K562 (cell line): ENCODE measurements around the gene HOXB7. TPM values are rescaled to one million over a fixed set of nuclear protein-coding genes. Genes with fewer than 3 reads are reported as not detected.

Source experiments
- CBX3 ChIP-seq, 2 experiments: IDR thresholded peaks; 1 replicate in 1 of 2; 2 replicates in 1 of 2; pipeline ENCODE4 v1.6.1; 2012; ENCODE audit warnings: inconsistent platforms in 2 of 2, low read length in 2 of 2, borderline replicate concordance in 1 of 2, control low read depth in 1 of 2
- CBX8 ChIP-seq: fragments of 200-600 bp; sonication (generic); IDR thresholded peaks from 2 replicates; pipeline ENCODE4 v1.6.1; 2012; ENCODE audit warnings: borderline replicate concordance, mixed run types, low read depth, mild to moderate bottlenecking, moderate library complexity, mixed read lengths, low read length, control low read depth, inconsistent platforms; ENCODE audit not compliant: poor library complexity, severe bottlenecking; ENCODE audit errors: extremely low read depth
- CCAR2 ChIP-seq: fragments of 200-400 bp; formaldehyde crosslinking; IDR thresholded peaks from 2 replicates; pipeline ENCODE4 v1.6.1; 2017; ENCODE audit warnings: mild to moderate bottlenecking, low read depth, low read length
- CTBP1 ChIP-seq: fragments of 450-650 bp; IDR thresholded peaks from 2 replicates; pipeline ENCODE4 v1.6.1; 2016; ENCODE audit warnings: borderline replicate concordance
- FOXJ2 ChIP-seq: fragments of 200-800 bp; sonication (Bioruptor generic); IDR thresholded peaks from 2 replicates; pipeline ENCODE4 v1.6.1; 2016; ENCODE audit warnings: missing genetic modification characterization, missing compliant biosample characterization
- HCFC1 ChIP-seq: IDR thresholded peaks from 2 replicates; pipeline ENCODE4 v1.6.1; 2012; ENCODE audit warnings: low read depth, low read length, improper control_type of control experiment
- HMG20B ChIP-seq: fragments of 250-450 bp; sonication (Bioruptor Pico); IDR thresholded peaks from 2 replicates; pipeline ENCODE4 v1.5.0; 2021; ENCODE audit warnings: mild to moderate bottlenecking
- HMGN3 ChIP-seq: IDR thresholded peaks from 2 replicates; pipeline ENCODE4 v1.6.1; 2011; ENCODE audit warnings: borderline replicate concordance, low read depth, mild to moderate bottlenecking, mixed read lengths, low read length; ENCODE audit not compliant: insufficient read length; ENCODE audit errors: extremely low read depth
- KAT7 ChIP-seq: sonication (generic); formaldehyde crosslinking; IDR thresholded peaks from 2 replicates; pipeline ENCODE4 v1.8.0; 2022; ENCODE audit warnings: missing genetic modification reagents, mild to moderate bottlenecking, borderline replicate concordance
- MAFK ChIP-seq: IDR thresholded peaks from 2 replicates; pipeline ENCODE4 v1.6.1; 2011; ENCODE audit warnings: low read length, improper control_type of control experiment
- PATZ1 ChIP-seq: fragments of 250-450 bp; sonication (Bioruptor Pico); IDR thresholded peaks from 2 replicates; pipeline ENCODE4 v1.5.0; 2020; ENCODE audit warnings: mild to moderate bottlenecking, borderline replicate concordance
- PCBP1 ChIP-seq: fragments of 200-400 bp; formaldehyde crosslinking; IDR thresholded peaks from 2 replicates; pipeline ENCODE4 v1.6.1; 2018; ENCODE audit warnings: mild to moderate bottlenecking, low read depth, low read length; ENCODE audit not compliant: poor library complexity, severe bottlenecking
- PHF21A ChIP-seq: fragments of 450-650 bp; IDR thresholded peaks from 2 replicates; pipeline ENCODE4 v1.6.1; 2017; ENCODE audit warnings: low read depth, borderline replicate concordance
- PHF8 ChIP-seq: fragments of 200-600 bp; sonication (generic); IDR thresholded peaks from 2 replicates; pipeline ENCODE4 v1.6.1; 2012; ENCODE audit warnings: mixed run types, mild to moderate bottlenecking, inconsistent platforms, low read length, moderate library complexity, borderline replicate concordance
- PRPF4 ChIP-seq: fragments of 200-400 bp; formaldehyde crosslinking; IDR thresholded peaks from one replicate; pipeline ENCODE4 v1.6.1; 2017; ENCODE audit warnings: low read length, low read depth, mild to moderate bottlenecking; ENCODE audit not compliant: insufficient read depth, poor library complexity, severe bottlenecking
- TCF3 ChIP-seq: sonication (generic); formaldehyde crosslinking; IDR thresholded peaks from 2 replicates; pipeline ENCODE4 v1.4.0; 2020; ENCODE audit warnings: mild to moderate bottlenecking, missing genetic modification reagents
- TOE1 ChIP-seq, 2 experiments: fragments of 450-650 bp in 1 of 2; sonication (generic) in 1 of 2; formaldehyde crosslinking in 1 of 2; IDR thresholded peaks; 2 replicates each; pipeline versions ENCODE4 v1.7.1 to v1.8.0; 2016 to 2022; ENCODE audit warnings: borderline replicate concordance in 2 of 2, mild to moderate bottlenecking in 2 of 2, antibody characterized with exemption in 1 of 2, inconsistent platforms in 1 of 2, low read depth in 1 of 2, missing genetic modification reagents in 1 of 2, moderate library complexity in 1 of 2
- ZEB2 ChIP-seq: fragments of 450-650 bp; IDR thresholded peaks from 2 replicates; pipeline ENCODE4 v1.6.1; 2016
- ZNF121 ChIP-seq: sonication (generic); formaldehyde crosslinking; conservative IDR thresholded peaks from 2 replicates; pipeline ENCODE4 v1.8.0; 2022; ENCODE audit warnings: missing genetic modification reagents
- ZNF316 ChIP-seq: fragments of 450-650 bp; IDR thresholded peaks from 2 replicates; pipeline ENCODE4 v1.6.1; 2016
- ZNF324 ChIP-seq: fragments of 250-450 bp; sonication (Bioruptor Pico); IDR thresholded peaks from 2 replicates; pipeline ENCODE4 v1.4.0; 2020; ENCODE audit warnings: mild to moderate bottlenecking
- ZNF551 ChIP-seq: fragments of 250-450 bp; sonication (Bioruptor Pico); IDR thresholded peaks from 2 replicates; pipeline ENCODE4 v1.5.0; 2021; ENCODE audit warnings: mild to moderate bottlenecking, moderate library complexity
- ZNF583 ChIP-seq: fragments of 250-450 bp; sonication (Bioruptor Pico); IDR thresholded peaks from 2 replicates; pipeline ENCODE4 v1.4.0; 2020
- polyA plus RNA-seq, 8 experiments: library from polyadenylated mRNA; depleted of rRNA in 4 of 8; stranded (reverse) in 5 of 8; unstranded in 3 of 8; fragments of >200 nt; fragmentation: Nextera tagmentation in 2 of 8; fragmentation: Illumina TruSeq in 1 of 8; extraction: Ambion mirVana in 2 of 8; extraction: Trizol in 1 of 8; gene quantifications; 2 replicates each; pipeline versions ENCODE4 v1.2.1 to v1.2.3, GENCODE V29; 2011 to 2014; ENCODE audit warnings: inconsistent platforms in 1 of 8, missing spikeins in 1 of 8
- total RNA-seq, 7 experiments: library from RNA; depleted of rRNA in 6 of 7; stranded (reverse); fragments of >200 nt in 6 of 7; fragmentation: Illumina TruSeq in 2 of 7; extraction: Trizol in 2 of 7; gene quantifications; 2 replicates each; pipeline versions ENCODE4 v1.2.1 to v1.2.3, GENCODE V29; 2011 to 2021; ENCODE audit warnings: low replicate concordance in 1 of 7
- TF ChIP-seq, protein P1 (sequence below), 2 experiments: IDR thresholded peaks; 2 replicates each; pipeline ENCODE4 v1.6.1; 2011; ENCODE audit warnings: borderline replicate concordance in 1 of 2, control low read depth in 1 of 2, low read depth in 1 of 2, low read length in 1 of 2, mild to moderate bottlenecking in 1 of 2, mixed read lengths in 1 of 2, moderate library complexity in 1 of 2; ENCODE audit not compliant: insufficient read depth in 1 of 2, insufficient read length in 1 of 2, poor library complexity in 1 of 2, severe bottlenecking in 1 of 2; ENCODE audit errors: extremely low read depth in 1 of 2

The HOXB7 gene
- total and polyA plus RNA-seq, 9 of the 15 experiments (the other 6 are each of a cell fraction or from before 2014, with no cell fraction given), result 5.5 to 16.7 (median 8.3) TPM

DNA sequence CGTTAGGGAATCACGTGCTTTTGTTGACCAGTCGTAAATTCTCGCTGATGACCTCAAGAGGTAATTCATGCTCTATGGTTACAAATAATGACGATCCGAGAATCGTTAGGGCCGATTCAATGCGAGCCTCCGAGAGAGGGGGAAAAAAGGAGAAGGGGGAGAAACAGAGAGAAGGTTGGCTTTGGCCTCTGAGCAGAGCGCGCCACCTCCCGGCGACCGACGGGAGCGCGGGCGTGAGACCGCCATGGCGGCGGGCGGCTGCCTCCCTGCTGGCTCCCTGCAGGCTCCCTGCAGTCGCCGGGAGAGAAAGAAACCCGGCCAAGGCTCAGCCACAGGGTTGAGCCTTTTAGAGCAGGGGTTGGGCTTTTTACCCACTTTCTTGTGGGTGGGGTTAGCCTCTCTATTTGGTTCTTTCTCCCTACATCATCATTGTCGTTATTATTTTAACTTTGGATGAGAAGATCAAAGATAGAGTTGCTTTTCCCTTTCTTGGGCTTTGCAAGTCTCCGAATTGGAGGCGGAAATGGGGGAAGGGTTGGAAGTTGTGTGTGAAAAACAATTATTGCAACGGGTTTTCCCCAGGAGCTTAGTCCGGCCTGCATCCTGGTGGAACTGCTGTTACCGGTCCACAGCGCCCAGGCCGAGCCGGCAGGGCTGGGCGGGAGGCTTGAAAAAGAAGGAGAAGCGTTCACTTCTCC lies 16.8 kb downstream of the HOXB7 start (continued):
- TF ChIP-seq, protein P1, sequence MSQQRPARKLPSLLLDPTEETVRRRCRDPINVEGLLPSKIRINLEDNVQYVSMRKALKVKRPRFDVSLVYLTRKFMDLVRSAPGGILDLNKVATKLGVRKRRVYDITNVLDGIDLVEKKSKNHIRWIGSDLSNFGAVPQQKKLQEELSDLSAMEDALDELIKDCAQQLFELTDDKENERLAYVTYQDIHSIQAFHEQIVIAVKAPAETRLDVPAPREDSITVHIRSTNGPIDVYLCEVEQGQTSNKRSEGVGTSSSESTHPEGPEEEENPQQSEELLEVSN (IDR thresholded peaks at IDR 0.05; ENCODE audit: borderline replicate concordance in 1 of 2, extremely low read depth in 1 of 2, insufficient read depth in 1 of 2, insufficient read length in 1 of 2, low read depth in 1 of 2, low read length in 1 of 2, poor library complexity in 1 of 2, severe bottlenecking in 1 of 2), result peak in 1 of 2 experiments; percentile 32
- TF ChIP-seq KAT7, result no peak
- TF ChIP-seq PRPF4, result no peak
- TF ChIP-seq MAFK, result no peak
- TF ChIP-seq CBX3 (IDR thresholded peaks at IDR 0.05; ENCODE audit: borderline replicate concordance in 1 of 2, low read length in 2 of 2), result peak in 1 of 2 experiments; percentile 59; a peak in 1 of 3 replicates
- TF ChIP-seq FOXJ2 (tag), result no peak
- TF ChIP-seq CCAR2, result no peak
- TF ChIP-seq PATZ1 (CRISPR knock-in tag), result no peak
- TF ChIP-seq TCF3, result no peak
- TF ChIP-seq PHF8, result no peak
- no peak for TF ChIP-seq HMG20B
- no peak for TF ChIP-seq ZNF324 (CRISPR knock-in tag)
- TF ChIP-seq TOE1 (IDR thresholded peaks at IDR 0.05; ENCODE audit: borderline replicate concordance), result peak; percentile 64; the same call in 1 of the 2 replicates
- no peak for TF ChIP-seq TOE1 (CRISPR knock-in tag; IDR thresholded peaks at IDR 0.05; ENCODE audit: borderline replicate concordance, low read depth)
- no peak for TF ChIP-seq CBX8
- no peak; the same call in 1 of the 2 replicates for TF ChIP-seq CTBP1
- TF ChIP-seq PCBP1, result no peak
- TF ChIP-seq ZNF583 (CRISPR knock-in tag), result no peak
- TF ChIP-seq HMGN3, result peak; percentile 28
- peak; percentile 14; the same call in 1 of the 2 replicates for TF ChIP-seq ZNF316
- TF ChIP-seq PHF21A, result no peak
- no peak for TF ChIP-seq ZNF121 (CRISPR knock-in tag)
- TF ChIP-seq HCFC1, result peak; percentile 24; the same call in 1 of the 2 replicates
- TF ChIP-seq ZNF551 (CRISPR knock-in tag), result no peak
- no peak for TF ChIP-seq ZEB2
